Right renal cortex interstitium (tissue), 3 donors: ENCODE data around the gene DHX9. TPM values are rescaled to one million over a fixed set of nuclear protein-coding genes. Genes with fewer than 3 reads are reported as not detected.
"Not testable (repeated sequence)": the region's sequence is repeated elsewhere in the genome, so short reads cannot be mapped to it uniquely, and the experiment has no call there.

Experiments used
- DNase-seq, 3 donors: peaks; one replicate each; pipeline ENCODE4 v3.0.0-alpha.2; 2013; ENCODE audit warnings: low read depth in 3 of 3, low spot score in 2 of 3
- polyA plus RNA-seq, 3 donors: library from polyadenylated mRNA; unstranded; fragments of 120-200 nt; gene quantifications; one replicate each; pipeline ENCODE4 v1.2.1, GENCODE V29; 2013; ENCODE audit not compliant: insufficient read length in 3 of 3

DHX9 gene
- polyA plus RNA-seq, 3 donors: 290 to 316 (median 311) TPM

DNA sequence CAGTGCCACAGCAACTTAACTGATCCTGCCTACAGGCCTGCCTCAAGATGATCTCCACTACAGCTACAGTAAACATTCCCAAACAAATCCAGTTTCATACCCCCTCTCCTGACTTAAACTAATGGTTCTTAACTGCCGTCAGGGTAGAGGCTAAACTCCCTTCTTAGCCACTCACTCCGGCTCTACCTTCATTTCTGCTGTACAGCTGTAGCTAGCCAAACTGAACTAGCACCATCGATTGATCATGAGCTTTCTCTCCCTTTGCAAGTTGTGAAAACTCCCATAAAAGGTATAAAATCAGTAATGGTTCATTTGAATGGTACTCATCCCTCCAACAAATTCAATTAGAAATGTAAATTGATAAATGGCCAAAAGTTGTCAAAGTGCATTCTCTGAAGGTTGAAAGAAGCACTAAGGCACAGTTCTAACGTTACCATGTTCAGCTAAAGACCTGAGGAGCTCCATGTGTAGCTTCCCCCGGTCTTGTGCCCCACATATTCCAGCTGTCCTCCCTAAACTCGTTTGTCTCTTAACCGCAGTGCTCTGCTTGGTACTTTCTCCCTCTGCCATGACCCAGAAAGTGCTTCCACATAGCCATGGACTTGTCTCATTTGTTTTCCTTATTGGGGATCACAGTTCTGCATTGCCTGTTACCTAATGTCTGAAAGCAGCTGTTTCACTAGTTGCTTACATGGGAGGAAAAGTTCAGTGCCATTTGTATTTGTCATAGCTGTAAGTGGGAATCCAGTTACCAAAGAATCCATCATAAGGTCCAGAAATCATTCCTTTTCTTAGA is 49.8 kb downstream of the DHX9 start:
- DNase-seq: no peak

DNA sequence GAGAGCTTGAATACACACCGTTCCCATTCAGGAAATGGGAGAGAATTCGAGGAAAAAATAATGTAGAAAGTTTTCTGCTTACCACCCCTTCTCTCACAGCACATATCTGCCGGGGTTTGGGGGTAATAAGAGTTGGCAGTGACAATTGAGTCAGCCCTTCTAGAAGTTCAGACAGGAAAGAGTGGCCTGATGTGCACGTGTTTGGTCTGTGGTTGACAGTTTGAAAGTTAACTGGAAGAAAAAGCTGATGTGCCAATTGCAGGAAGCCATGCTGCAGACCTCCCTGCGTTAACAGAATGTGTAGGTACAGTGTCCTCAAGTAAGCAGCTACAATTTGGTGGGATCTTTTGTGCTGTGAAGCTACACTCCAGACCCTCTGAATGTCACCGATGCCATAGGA is 50.9 kb downstream of the DHX9 start:
- no peak for DNase-seq

DNA sequence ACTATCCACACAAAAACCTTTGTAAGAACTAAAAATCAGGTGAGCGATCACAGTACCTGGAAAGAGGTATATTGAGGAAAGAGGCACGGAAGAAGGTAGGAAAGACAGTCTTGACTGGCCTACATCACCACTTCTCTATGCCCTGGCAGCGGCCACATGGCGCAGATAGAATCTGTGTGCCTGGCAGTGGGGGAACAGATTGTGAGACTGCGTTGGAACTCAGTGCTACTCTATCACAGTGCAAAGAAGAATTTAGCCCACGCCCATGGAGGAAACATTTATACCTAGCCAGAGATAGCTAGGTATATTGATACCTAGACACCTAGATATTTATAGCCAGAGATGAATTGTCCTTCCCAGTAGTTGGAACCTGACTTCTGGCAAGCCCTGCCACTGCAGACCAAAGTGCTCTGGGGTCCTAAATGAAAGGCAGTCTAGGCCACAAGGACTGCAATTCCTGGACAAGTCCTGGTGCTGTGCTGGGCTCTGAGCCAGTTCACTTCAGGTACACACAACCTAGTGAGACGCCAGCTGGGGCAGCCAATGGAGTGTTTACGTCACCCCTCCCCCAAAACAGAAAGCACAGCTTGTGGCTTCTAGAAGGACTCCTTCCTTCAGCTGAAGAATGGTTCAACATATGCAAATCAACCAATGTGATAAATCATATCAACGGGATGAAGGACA is 51.9 kb downstream of the DHX9 start:
- DNase-seq: no peak

DNA sequence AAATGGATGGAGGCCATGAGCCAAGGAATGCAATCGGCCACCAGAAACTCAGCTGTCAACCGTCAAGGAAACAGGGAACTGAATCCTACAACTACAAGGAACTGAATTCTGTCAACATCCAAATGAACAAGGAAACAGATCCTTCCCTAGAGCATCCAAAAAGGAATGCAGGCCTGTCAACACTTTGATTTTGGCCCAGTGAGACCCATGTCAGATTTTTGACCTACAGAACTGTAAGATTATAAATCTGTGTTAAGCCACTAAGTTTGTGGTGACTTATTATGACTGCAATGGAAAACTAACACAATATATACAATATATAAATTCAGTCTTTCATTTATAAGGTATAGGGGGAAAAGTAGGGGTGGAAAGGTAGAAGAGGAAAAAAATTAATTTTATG is 58.5 kb downstream of the DHX9 start:
- no peak for DNase-seq

DNA sequence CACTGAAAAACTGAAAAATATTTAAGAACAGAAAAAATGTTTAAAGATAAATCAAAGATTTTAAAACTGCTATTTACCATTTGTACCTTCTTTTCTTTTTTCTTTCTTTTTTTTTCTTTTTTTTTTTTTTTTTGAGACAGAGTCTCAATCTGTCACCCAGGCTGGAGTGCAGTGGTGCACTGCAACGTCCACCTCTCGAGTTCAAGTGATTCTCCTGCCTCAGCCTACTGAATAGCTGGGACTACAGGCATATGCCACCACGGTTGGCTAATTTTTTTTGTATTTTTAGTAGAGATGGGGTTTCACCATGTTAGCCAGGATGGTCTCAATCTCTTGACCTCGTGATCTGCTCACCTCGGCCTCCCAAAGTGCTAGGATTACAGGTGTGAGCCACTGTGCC is 62.8 kb downstream of the DHX9 start:
- DNase-seq: not testable (repeated sequence)

DNA sequence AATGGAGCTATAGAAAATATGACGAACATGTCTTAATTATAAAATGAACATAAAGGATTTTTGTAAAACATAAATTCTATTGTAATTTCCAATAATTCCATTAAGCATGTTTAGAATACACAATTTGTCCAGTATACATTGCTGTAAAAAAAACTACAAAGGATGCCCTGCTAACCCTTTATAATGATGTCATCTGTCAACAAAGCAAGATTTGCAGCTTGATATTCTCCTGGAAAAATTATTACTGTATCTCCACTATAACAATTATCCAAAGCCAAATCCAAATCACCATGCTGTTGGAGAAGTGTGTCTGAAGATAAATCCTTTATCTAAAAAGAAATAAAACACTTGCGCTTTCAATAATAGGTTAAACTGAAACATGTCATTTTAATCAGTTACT is 66.2 kb downstream of the DHX9 start:
- DNase-seq: no peak

DNA sequence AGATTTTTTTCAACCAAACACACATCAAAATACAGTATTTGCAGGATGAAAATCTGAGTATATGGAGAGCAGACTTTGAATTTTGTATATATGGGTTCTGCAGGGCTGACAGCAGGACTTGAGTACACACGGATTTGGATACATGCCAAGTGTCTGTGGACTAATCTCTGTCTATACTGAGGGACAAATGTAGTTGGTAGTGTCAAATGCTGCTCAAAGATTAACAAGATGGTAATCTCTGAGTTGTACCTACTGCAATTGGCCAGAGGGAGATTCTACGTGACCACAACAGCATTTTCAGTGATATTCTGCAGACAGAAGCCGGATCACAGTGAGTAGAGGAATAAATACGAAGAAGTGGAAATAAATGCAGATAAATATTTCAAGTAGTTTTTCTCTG is 70.4 kb downstream of the DHX9 start:
- no peak for DNase-seq

DNA sequence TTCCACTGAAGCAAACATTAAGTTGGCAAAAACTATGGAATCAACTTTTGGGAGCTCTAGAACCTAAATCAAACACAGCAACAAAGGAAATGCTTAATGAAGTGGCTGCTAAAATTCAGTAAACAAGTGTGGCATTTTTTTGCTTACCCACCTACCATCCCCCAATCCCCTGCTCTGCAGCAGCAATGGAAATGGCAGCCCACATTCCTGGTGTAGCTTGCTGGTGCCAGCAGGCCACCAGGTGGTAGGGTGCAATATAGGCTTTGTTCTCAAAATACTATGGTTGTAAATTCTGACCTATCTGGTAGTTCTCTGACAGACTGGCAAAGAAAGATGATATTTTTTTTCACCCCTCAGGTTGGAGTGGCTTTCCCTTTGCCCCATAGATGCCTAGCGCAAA is 71.0 kb downstream of the DHX9 start:
- DNase-seq: no peak

DNA sequence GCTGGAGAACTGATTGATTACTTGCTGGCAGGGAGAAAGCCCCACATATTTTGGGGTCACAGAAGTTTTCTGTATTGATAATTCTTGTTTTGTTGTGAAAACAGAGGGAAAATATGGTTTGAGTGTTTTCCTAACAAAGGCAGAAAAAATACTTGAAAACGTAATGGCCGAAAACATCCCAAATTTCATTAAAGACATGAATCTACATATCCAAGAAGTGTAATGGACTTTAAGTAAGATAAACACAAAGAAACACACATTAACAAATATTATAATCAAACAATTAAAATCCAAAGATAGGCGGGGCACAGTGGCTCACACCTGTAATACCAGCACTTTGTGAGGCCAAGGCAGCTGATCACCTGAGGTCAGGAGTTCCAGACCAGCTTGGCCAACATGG is 74.3 kb downstream of the DHX9 start:
- DNase-seq: no peak

DNA sequence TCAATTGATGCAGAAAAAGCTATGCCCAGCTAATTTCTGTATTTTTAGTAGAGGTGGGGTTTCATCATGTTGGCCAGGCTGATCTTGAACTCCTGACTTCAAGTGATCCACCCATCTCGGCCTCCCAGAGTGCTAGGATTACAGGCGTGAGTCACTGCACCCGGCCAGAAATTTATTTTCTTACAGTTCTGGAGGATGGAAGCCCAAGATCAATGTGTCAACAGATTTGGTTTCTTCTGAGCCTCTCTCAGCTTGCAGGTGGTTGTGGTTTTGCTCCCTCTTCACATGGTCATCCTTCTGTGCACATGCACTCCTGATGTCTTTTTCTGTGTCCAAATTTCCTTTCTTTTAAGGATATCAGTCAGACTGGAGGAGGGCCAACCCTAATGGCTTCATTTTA is 78.2 kb downstream of the DHX9 start:
- DNase-seq: no peak

DNA sequence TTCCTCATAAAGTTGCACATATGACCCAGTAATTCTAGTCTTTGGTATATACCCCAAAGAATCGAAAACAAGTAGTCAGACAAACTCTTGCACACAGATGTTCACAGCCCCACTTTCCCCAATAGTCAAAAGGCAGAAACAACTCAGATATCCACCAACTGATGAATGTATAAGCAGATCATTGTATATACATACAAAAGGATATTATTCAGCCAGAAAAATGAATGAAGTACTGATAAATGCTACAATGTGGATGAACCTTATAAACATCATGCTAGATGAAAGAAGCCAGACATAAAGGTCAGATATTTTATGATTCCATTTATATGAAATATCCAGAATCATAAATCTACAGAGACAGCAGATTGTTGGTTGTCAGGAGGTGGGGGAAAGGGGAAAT is 86.5 kb downstream of the DHX9 start:
- DNase-seq: no peak

DNA sequence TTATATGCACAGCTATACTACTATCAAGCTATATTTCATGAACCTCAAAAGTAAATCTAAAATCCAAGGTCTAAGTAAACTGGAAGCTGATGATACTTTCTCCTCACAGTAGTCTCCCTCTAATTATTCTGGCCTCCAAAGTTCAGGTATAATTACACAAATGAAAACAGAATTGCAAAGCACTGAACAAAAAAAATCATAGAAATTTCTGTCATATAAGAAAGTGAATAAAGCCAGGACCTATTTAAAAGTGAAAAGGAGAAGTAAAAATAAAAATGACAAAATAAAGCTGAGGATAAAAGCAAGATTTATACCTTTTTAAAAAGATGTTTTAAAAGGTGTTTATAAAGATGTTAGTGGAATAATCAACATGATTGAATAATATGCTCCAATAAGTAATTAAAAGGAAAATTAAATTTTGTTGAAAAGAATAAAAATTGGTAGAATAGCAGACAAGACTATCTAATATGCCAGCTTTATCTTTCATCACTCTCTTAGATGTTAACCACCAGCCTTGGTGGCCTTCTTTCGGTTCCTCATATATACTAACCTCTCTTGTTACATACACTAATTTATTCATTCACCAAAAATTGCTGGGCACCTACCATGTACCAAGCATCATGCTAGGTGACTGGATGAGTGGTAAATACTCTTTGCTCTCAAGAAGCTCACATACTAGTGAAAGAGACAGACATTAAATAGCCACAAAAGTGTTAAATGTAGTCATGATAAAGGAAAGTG is 88.7 kb downstream of the DHX9 start:
- no peak for DNase-seq

DNA sequence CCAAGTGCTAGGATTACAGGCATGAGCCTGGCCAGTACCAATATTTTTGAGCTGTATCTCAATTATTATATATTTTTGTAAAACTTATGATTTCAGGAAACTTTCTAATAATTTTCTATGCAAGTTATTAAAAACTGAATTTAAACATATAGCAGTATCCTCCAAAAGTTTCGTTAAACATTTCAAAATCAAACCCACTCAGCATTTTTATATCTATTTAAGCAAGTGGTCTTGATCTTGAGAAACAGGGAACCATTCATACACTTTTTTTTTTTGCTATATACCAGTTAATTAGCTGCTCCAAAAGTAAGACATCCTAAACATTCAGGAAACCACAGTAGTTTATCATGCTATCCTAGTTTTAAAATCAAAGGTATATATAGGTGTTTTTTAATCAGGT is 91.8 kb downstream of the DHX9 start:
- no peak for DNase-seq

DNA sequence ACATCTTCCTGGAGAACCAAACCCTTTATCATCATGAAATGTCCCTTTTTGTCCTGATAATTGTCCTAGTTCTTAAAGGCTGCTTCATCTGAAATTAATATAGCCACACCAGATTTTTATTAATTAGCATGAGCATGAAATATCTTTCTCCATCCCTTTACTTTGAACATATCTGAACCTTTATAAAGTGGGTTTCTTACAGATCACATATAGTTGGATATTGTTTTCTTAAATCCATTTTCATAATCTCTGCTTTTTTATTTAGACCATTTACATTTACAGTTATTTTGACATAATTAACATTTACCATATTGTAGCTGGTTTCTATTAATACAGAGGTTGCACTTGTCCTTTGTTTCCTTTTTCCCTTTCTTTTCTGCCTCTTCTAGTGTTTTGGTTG is 96.6 kb downstream of the DHX9 start:
- no peak for DNase-seq

Other genes with a start within 250 kb of the DHX9 start
- gene RGS16, start 235.0 kb upstream of the DHX9 start, polyA plus RNA-seq: 1 to 10 TPM in 2 of 3 donors, under 1 TPM in 1; 0.71 to 1.4 (median 1.2) TPM
- under 1 TPM; 0.03 to 0.04 (median 0.03) TPM for gene RGS8, start 154.8 kb upstream of the DHX9 start, polyA plus RNA-seq
- gene NPL, start 49.6 kb upstream of the DHX9 start, polyA plus RNA-seq: 1 to 10 TPM; 4.5 to 8.7 (median 7.1) TPM
- under 1 TPM; 0.37 to 0.74 (median 0.40) TPM for gene SHCBP1L, start 113.8 kb downstream of the DHX9 start, polyA plus RNA-seq
- gene LAMC1, start 184.1 kb downstream of the DHX9 start, polyA plus RNA-seq: 100 to 1,000 TPM; 290 to 310 (median 290) TPM